NCI-H524 treated with DMSO at 0.1 percent for 48 hours (cell line): Measurements from ENCODE around the gene CD14.
"Not testable (repeated sequence)": the region's sequence is repeated elsewhere in the genome, so short reads cannot be mapped to it uniquely, and the experiment has no call there.

ENCODE experiments used
- DNase-seq: peaks from one replicate; lab custom pipeline; 2025; lab: John Stamatoyannopoulos, UW

CD14 gene

GRCh38 chr5:140596321-140596741, 36.6 kb downstream of the CD14 start:
- no peak for DNase-seq

GRCh38 chr5:140595538-140596300, 37.3 kb downstream of the CD14 start:
- no peak for DNase-seq

GRCh38 chr5:140594169-140594568, 38.8 kb downstream of the CD14 start:
- no peak for DNase-seq

- DNase-seq = not testable (repeated sequence)
Observed at GRCh38 chr5:140593070-140593469, 39.9 kb downstream of the CD14 start.

- DNase-seq = no peak
Observed at GRCh38 chr5:140591747-140592372, 41.1 kb downstream of the CD14 start.

- no peak for DNase-seq
Observed at GRCh38 chr5:140590861-140591260, 42.1 kb downstream of the CD14 start.

GRCh38 chr5:140588311-140589070, 44.5 kb downstream of the CD14 start:
- no peak for DNase-seq

- no peak for DNase-seq
Observed at GRCh38 chr5:140587495-140587894, 45.5 kb downstream of the CD14 start.
